Umbilical cord (tissue), 2 donors: ENCODE results near the gene AHCYL2. TPM values are rescaled to one million over a fixed set of nuclear protein-coding genes. Genes with fewer than 3 reads are reported as not detected.
"Not testable (repeated sequence)": the region's sequence is repeated elsewhere in the genome, so short reads cannot be mapped to it uniquely, and the experiment has no call there.

ENCODE experiments used
- DNase-seq: peaks from one replicate; pipeline ENCODE4 v3.0.0-alpha.2; 2015; ENCODE audit warnings: low spot score
- total RNA-seq: library from RNA; depleted of rRNA; stranded (reverse); fragments of >200 nt; gene quantifications from one replicate; pipeline ENCODE4 v1.2.3, GENCODE V29; 2014; ENCODE audit warnings: low replicate concordance; ENCODE audit not compliant: insufficient read depth

AHCYL2 gene
- total RNA-seq, 1 donor from 2014 or later = 6.7 TPM

GRCh38 chr7:129244220-129244619 is 19.4 kb downstream of the AHCYL2 start:
- DNase-seq = no peak

GRCh38 chr7:129245533-129245932 is 20.7 kb downstream of the AHCYL2 start:
- no peak for DNase-seq

DNA sequence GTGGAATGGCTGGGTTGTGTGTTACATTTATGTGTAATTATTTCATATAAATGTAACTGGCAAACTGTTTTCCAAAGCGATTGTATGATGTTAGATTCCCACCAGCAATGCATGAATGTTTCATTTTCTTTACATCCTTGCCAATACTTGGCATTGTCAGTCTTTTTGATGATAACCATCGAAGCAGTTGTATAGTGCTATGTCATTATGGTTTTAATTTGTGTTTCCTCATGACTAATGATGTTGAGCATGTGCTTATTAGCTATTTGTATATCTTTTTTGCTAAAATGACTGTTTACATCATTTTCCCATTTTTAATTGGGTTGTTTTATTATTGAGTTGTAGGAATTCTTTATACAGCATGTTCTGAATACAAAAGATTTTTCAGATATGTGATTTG is 22.3 kb downstream of the AHCYL2 start:
- no peak for DNase-seq

DNA sequence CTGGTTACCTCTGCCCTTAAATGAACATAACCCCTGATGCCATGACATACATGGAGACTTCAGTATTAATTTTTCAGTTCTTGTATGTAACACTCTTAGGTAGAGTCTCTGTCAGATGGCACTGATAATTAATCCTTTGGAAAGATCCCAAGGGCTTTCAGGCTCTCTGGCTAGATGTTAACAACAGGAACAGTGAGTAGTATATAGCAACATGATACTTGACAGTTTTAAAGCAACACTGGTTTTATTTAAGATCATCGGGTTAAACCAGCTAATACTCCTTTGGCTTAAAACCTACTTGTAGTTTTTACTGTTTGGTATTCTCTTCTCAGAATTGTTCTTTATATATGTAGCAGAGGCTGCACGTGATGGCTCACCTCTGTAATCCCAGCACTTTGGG is 27.3 kb downstream of the AHCYL2 start:
- peak; percentile 3 for DNase-seq

DNA sequence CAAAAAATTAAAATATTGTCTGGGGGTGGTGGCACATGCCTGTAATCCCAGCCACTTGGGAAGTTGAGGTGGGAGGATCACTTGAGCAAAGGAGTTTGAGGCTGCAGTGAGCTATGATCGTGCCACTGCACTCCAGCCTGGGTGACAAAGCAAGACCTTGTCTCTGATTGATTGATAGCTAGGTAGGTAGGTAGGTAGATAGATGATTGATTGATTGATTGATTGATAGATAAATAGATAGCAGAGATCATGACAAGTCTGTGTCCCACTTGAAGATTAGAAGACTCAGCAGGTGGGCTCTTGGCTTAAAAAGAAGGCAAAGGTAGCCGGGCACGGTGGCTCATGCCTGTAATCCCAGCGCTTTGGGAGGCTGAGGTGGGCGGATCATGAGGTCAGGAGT is 27.8 kb downstream of the AHCYL2 start:
- DNase-seq = not testable (repeated sequence)

DNA sequence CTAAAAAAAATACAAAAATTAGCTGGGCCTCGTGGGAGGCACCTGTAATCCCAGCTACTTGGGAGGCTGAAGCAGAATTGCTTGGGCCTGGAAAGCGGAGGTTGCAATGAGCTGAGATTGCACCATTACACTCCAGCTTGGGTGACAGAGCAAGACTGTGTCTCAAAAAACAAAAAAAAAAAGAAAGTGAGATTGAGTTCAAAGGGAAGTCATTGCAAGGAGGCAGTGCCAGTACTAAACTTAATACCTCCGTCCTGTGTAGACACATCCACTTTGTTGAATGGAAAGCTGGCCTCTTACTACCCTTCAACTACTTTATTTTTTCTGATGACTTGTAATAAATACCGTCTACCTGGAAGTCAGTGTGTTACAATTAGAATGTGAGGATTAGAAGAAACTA is 31.0 kb downstream of the AHCYL2 start:
- DNase-seq = no peak

DNA sequence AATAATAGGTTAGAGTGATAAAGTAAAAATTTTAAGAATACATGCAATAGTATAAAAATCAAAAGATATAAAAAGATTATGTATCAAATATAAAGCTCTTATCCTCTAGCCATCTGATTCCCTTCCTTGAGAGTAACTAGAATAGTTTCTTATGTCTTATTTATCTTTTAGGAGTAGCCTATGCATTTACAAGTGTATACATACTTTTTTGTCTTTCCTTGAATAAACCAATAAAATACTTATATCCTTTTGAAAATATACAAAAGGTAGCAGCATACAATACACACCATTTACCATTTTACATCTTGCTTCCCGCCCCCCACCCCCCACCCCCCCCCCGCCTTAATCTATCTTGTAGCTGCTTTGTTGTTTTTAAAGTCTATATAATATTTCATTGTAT is 31.4 kb downstream of the AHCYL2 start:
- no peak for DNase-seq

DNA sequence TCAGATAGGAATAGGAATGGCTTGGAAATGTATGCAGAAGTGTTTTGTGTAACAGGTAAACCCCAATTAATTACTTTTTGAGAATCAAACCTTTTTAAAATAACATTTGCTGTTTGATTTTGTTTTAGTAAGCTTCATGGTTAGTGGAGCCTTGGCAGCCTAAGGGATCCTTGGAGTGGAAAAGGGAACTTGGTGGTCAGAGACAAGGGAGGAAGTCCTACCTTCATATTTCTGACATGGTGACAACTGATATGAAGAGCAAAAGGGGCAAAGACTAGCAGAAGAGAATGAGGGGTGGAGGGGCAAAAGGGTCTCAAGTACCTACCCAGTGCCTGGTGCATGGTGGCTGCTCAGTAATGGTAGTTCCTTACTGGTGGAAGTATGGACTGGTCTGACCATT is 32.3 kb downstream of the AHCYL2 start:
- DNase-seq = no peak

DNA sequence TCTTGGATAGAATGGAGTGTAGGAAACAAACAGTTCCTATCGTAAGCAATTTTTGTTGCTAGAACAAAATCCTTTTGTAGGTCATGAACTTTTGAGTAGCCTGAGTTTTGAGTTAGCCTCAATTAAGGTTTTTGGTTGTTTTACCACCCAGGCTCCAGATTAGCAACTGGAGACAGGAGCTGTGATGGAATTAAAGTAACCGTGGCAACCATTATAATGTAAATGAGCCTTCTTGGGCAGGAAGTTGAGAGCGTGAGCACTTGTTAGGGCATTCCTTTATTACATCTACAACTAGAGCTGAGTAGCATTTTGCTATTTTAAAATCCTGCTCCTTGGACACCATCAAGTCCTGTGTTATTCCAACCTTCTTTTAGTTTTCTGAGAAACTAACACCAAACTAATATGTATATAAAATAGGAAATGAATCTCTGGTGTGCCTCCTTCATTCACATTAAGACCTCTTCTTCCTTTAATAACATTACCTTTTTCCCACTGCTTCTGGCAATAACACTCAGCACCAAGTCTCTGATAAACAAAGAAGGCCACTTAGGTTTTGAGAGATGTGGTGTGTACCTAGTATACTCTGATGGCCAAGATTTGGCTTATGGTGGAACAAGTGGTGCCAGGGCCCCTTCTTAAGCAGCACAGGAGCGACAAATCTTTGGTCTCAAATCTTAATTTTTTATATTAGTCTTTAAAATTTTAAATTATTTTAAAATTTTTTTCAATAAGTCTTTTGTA is 34.0 kb downstream of the AHCYL2 start:
- DNase-seq = no peak

- DNase-seq = no peak
Observed at GRCh38 chr7:129262324-129262723, 37.5 kb downstream of the AHCYL2 start.

DNA sequence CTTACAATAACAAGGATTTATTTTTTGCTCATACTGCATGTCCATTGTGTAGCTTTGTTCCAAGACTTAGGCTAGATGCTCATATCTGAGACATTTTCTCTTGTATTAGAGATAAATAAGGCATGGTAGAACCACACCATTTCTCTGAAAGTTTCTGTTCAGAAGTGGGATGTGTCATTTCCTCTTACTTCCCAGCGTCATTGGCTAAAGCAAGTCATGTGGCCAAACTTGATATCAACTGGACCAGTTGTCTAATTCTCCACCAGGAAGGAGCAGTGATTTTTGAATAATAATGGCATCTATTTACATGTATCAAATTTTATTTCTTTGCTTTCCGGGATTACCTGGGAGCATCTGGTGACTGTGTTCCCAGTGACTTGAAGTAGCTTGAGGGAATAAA is 38.3 kb downstream of the AHCYL2 start:
- DNase-seq = no peak

- DNase-seq = no peak
Observed at GRCh38 chr7:129264534-129264933, 39.7 kb downstream of the AHCYL2 start.

DNA sequence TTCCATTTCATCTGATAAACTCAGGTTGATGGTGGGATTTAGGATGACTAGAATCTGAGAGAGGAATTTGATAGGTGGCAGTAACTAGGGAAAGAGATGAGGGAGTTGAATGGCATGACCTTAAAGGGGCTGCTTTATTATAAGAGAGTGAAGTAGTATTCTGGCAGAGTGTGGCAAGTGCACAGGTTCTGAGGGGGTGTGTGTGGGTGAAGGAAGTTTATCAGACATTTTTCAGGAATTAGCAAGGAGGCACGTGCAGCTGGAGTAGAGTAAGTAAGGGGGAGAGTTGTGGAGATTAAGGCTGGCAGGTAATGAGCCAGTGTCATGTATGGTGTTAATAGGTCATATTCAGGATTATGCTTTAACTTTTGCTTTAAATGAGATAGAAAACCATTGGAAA is 40.5 kb downstream of the AHCYL2 start:
- no peak for DNase-seq

GRCh38 chr7:129266181-129266580 is 41.4 kb downstream of the AHCYL2 start:
- DNase-seq = no peak

DNA sequence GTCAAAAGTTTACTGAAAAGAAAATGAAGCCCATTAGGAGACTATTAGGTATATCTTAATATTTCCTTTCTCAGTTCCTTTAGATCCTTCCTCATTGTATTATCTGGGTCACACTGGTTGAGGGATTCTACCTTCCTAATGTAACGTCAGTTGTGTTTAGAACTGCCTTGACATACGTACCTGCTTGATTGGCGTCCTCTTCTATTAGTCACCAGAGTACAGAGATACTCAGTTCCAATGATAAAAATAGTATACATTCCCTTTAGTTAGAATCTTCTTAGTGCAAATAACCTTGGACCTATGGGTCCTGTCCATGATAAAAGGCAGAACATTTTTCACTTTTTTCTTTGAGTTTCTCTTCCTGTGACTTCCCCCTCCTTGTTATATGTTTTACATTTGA is 45.2 kb downstream of the AHCYL2 start:
- no peak for DNase-seq

GRCh38 chr7:129271500-129272355 is 46.9 kb downstream of the AHCYL2 start:
- no peak for DNase-seq

DNA sequence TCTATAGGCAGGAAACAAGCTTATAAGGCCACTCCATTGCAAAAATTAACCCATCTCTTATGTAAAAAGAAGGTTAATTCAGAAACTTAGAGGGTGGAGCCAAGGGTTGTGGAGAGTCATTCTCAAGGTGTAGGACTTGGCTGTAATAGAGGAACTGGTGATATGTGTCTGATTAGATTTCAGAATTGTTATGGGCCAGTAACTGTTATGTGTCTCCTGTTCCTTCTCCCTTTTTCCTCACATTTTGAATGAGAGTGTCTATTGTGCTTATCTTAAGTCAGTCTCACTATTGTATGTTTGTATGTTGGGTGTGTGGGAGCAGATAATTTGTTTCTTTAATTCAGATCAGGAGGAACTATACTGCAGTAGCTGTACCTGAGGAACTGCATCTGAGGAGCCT is 49.1 kb downstream of the AHCYL2 start:
- no peak for DNase-seq

DNA sequence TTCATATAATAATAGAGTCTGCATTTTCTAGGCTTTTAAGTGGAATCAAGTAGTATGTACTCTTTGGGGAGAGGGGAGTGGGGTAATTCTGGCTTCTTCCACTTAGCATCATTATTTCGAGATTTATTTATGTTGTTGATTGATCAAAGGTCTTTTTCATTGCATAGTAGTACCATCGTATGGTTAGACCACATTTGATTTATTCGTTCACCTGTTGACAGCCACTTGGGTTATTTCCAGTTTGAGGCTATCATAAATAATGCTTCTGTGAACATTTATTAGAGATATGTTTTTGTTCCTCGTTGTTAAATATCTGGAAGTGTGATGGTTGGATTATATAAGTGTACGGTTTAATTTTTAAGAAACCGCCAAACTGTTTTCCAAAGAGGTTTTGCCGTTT is 52.8 kb downstream of the AHCYL2 start:
- DNase-seq = no peak

- no peak for DNase-seq
Observed at GRCh38 chr7:129278688-129279087, 53.9 kb downstream of the AHCYL2 start.

GRCh38 chr7:129279757-129280156 is 54.9 kb downstream of the AHCYL2 start:
- DNase-seq = no peak

DNA sequence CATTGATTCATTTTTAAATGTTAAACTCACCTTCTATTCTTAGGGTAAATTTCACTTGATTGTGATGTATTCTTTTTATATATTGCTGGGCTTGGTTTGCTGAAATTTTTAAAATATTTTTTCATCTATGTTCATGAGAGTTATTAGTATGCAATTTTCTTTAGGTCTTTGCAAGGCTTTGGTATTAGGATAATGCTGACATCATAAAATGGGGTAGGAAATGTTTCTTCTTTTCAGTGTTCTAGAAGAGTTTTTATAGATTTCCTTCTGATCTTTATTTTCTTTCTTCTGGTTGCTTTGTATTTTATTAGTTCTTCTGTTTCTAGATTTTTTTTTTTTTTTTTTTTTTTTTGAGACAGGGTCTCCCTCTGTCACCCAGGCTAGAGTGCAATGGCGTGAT is 56.3 kb downstream of the AHCYL2 start:
- no peak for DNase-seq

DNA sequence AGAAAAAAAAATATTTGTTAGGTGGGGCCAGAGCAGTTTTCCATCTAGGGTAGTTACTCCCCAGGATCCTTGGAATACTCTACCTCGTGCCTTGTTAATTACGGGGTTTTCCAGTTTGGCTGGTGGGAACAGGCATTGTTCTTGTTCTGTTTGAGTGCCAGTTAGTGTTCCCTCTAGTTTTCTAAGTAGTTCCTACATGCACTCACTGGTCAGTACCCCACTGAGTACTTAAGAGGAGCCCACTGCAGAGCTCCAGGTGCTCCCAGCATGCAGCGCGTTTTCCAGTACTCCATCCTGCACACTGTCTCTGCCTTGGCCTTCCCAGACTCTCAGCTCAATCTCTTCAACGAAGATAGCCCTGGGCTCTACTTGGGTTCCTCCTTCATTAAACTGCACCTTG is 58.0 kb downstream of the AHCYL2 start:
- no peak for DNase-seq

DNA sequence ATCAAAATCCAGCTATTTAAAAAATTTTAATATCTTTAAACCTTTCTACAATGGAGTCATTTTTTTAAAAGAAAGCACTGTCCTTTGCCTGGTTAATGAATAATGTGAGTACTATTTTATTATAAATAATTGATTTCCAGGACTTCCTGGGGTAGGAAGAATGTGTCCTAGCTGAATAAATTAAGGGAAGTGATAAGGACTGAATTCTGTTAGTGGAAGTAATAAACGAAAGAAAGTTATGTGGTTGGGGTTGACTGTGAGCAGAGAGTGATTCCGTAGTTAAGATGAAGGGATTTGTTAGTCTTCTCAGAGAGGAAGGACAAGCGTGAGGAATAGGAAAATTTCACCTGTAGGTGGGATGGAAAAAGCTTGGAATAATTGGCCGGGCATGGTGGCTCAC is 59.1 kb downstream of the AHCYL2 start:
- DNase-seq = no peak
